HG03575 (cell line): Measurements from ENCODE around the gene SLC45A1.
"Not testable (repeated sequence)": the region's sequence is repeated elsewhere in the genome, so short reads cannot be mapped to it uniquely, and the experiment has no call there.

ENCODE experiments used
- ATAC-seq: cut with Tn5 transposase; IDR thresholded peaks from one replicate; pipeline ENCODE4 v1.9.1; 2021; ENCODE audit not compliant: unreplicated experiment, insufficient number of reproducible peaks, low FRiP score; ENCODE audit errors: extremely low read depth

The SLC45A1 gene

GRCh38 chr1:8317647-8318381, at the start of gene SLC45A1:
TSS of gene SLC45A1 (plus strand) at chr1:8318114. CDS start at chr1:8324330, 6,216 bp downstream.
- ATAC-seq = no peak

- ATAC-seq = no peak
Observed at GRCh38 chr1:8273036-8273435, 44.9 kb upstream of the SLC45A1 start.

- ATAC-seq = no peak
Observed at GRCh38 chr1:8274352-8274751, 43.6 kb upstream of the SLC45A1 start.

GRCh38 chr1:8276173-8276914, 41.6 kb upstream of the SLC45A1 start:
- no peak for ATAC-seq

GRCh38 chr1:8276932-8277331, 41.0 kb upstream of the SLC45A1 start:
- no peak for ATAC-seq

GRCh38 chr1:8278677-8279076, 39.2 kb upstream of the SLC45A1 start:
- ATAC-seq = not testable (repeated sequence)

- no peak for ATAC-seq
Observed at GRCh38 chr1:8281843-8282509, 35.9 kb upstream of the SLC45A1 start.

- peak; percentile 84 for ATAC-seq
Observed at GRCh38 chr1:8283058-8283884, 34.6 kb upstream of the SLC45A1 start.

- ATAC-seq = no peak
Observed at GRCh38 chr1:8284127-8284526, 33.8 kb upstream of the SLC45A1 start.

GRCh38 chr1:8285103-8285502, 32.8 kb upstream of the SLC45A1 start:
- ATAC-seq = no peak

- no peak for ATAC-seq
Observed at GRCh38 chr1:8285965-8286364, 31.9 kb upstream of the SLC45A1 start.

- ATAC-seq = no peak
Observed at GRCh38 chr1:8293118-8293517, 24.8 kb upstream of the SLC45A1 start.

- ATAC-seq = no peak
Observed at GRCh38 chr1:8293641-8294169, 24.2 kb upstream of the SLC45A1 start.

GRCh38 chr1:8294170-8294697, 23.7 kb upstream of the SLC45A1 start:
- ATAC-seq = no peak

GRCh38 chr1:8297245-8297644, 20.7 kb upstream of the SLC45A1 start:
- ATAC-seq = no peak

GRCh38 chr1:8299963-8300362, 18.0 kb upstream of the SLC45A1 start:
- ATAC-seq = no peak

- no peak for ATAC-seq
Observed at GRCh38 chr1:8302081-8302956, 15.6 kb upstream of the SLC45A1 start.

- no peak for ATAC-seq
Observed at GRCh38 chr1:8303141-8303540, 14.8 kb upstream of the SLC45A1 start.
